A549 (cell line): ENCODE data around the gene CCDC40. TPM values are rescaled to one million over a fixed set of nuclear protein-coding genes. Genes with fewer than 3 reads are reported as not detected.
"Not testable (repeated sequence)": the region's sequence is repeated elsewhere in the genome, so short reads cannot be mapped to it uniquely, and the experiment has no call there.

Source experiments
- ATAC-seq, 2 experiments: fragments of 200-7000 bp in 1 of 2; fragments of >200 bp in 1 of 2; cut with Nextera tagmentation in 1 of 2; cut with Tn5 transposase in 1 of 2; 3 replicates each; pipeline versions ENCODE4 v1.8.0 to v1.9.1; 2018 to 2020; ENCODE audit warnings: mild to moderate bottlenecking in 1 of 2, moderate library complexity in 1 of 2
- CTCF ChIA-PET: fragments of 300-600 bp; sonication (Branson Sonifier 250); formaldehyde crosslinking; extraction: SDS; loops from one replicate; lab custom pipeline; 2021; ENCODE audit warnings: antibody characterized with exemption, inconsistent platforms; lab: Yijun Ruan, JAX
- POLR2A ChIA-PET: fragments of 350-600 bp; formaldehyde crosslinking; extraction: SDS; loops from one replicate; lab custom pipeline; 2021; ENCODE audit warnings: antibody characterized with exemption, inconsistent platforms; lab: Yijun Ruan, JAX
- DNase-seq, 2 experiments: peaks; one replicate each; pipeline versions ENCODE4 v3.0.0 to v3.0.0-alpha.2; 2011 to 2016; ENCODE audit warnings: low read depth in 1 of 2, low spot score in 1 of 2
- FAIRE-seq: peaks from 2 replicates; lab custom pipeline; 2011; peaks lifted over from hg19 to GRCh38; lab: Jason Lieb, UNC
- H3K27ac ChIP-seq, 2 experiments: fragments of >200 bp; sonication (Bioruptor Twin); formaldehyde crosslinking; 3 replicates each; pipeline ENCODE4 v1.5.1; 2016 to 2017
- H3K4me1 ChIP-seq: fragments of >200 bp; sonication (Bioruptor Twin); formaldehyde crosslinking; 3 replicates; pipeline ENCODE4 v1.6.1; 2016
- H3K4me2 ChIP-seq: fragments of >200 bp; sonication (Bioruptor Twin); formaldehyde crosslinking; 3 replicates; pipeline ENCODE4 v1.6.1; 2016
- H3K4me3 ChIP-seq: fragments of >200 bp; sonication (Bioruptor Twin); formaldehyde crosslinking; 3 replicates; pipeline ENCODE4 v1.5.1; 2016
- H3K9me3 ChIP-seq: fragments of >200 bp; sonication (Bioruptor Twin); formaldehyde crosslinking; 3 replicates; pipeline ENCODE4 v1.6.1; 2016
- CBX2 ChIP-seq: fragments of 200-600 bp; sonication (generic); IDR thresholded peaks from 2 replicates; pipeline ENCODE4 v1.6.1; 2016; ENCODE audit warnings: low read depth, mild to moderate bottlenecking, borderline replicate concordance
- CHD4 ChIP-seq: fragments of 200-600 bp; sonication (generic); IDR thresholded peaks from 2 replicates; pipeline ENCODE4 v1.6.1; 2016; ENCODE audit warnings: antibody characterized with exemption, mild to moderate bottlenecking, borderline replicate concordance
- FOSB ChIP-seq: fragments of 250-450 bp; sonication (Bioruptor Pico); IDR thresholded peaks from 2 replicates; pipeline ENCODE4 v1.5.0; 2020; ENCODE audit warnings: mild to moderate bottlenecking, moderate library complexity
- FOXS1 ChIP-seq: fragments of 250-450 bp; sonication (Bioruptor Pico); IDR thresholded peaks from 2 replicates; pipeline ENCODE4 v1.5.0; 2020; ENCODE audit warnings: mild to moderate bottlenecking, moderate library complexity
- HOXB13 ChIP-seq: fragments of 250-450 bp; sonication (Bioruptor Pico); IDR thresholded peaks from 2 replicates; pipeline ENCODE4 v1.5.0; 2020; ENCODE audit warnings: low read depth, mild to moderate bottlenecking, moderate library complexity
- HOXB5 ChIP-seq: fragments of 250-450 bp; sonication (Bioruptor Pico); IDR thresholded peaks from 2 replicates; pipeline ENCODE4 v1.5.0; 2020; ENCODE audit warnings: mild to moderate bottlenecking, moderate library complexity
- JUN ChIP-seq, 2 experiments: fragments of >200 bp; sonication (Bioruptor Twin); formaldehyde crosslinking; IDR thresholded peaks; 2 replicates in 1 of 2; 3 replicates in 1 of 2; pipeline ENCODE4 v1.6.1; 2016 to 2017
- KDM1A ChIP-seq: fragments of 200-600 bp; sonication (generic); IDR thresholded peaks from 2 replicates; pipeline ENCODE4 v1.6.1; 2016; ENCODE audit warnings: low read depth, mild to moderate bottlenecking
- MAFK ChIP-seq: fragments of 450-650 bp; IDR thresholded peaks from 2 replicates; pipeline ENCODE4 v1.6.1; 2014; ENCODE audit not compliant: partially characterized antibody
- MAX ChIP-seq: IDR thresholded peaks from 2 replicates; pipeline ENCODE4 v1.6.1; 2012
- POLR2A ChIP-seq: IDR thresholded peaks from 2 replicates; pipeline ENCODE4 v1.6.1; 2012; ENCODE audit warnings: mild to moderate bottlenecking, low read length
- RNF2 ChIP-seq: fragments of 200-600 bp; sonication (generic); IDR thresholded peaks from 2 replicates; pipeline ENCODE4 v1.6.1; 2016; ENCODE audit warnings: low read depth, mild to moderate bottlenecking, antibody characterized with exemption, moderate library complexity, borderline replicate concordance
- SMC3 ChIP-seq: fragments of >200 bp; sonication (Bioruptor Twin); formaldehyde crosslinking; IDR thresholded peaks from 3 replicates; pipeline ENCODE4 v1.6.1; 2018; ENCODE audit warnings: inconsistent platforms
- SREBF2 ChIP-seq: fragments of 450-650 bp; IDR thresholded peaks from 2 replicates; pipeline ENCODE4 v1.6.1; 2014; ENCODE audit warnings: mild to moderate bottlenecking, moderate library complexity
- USF2 ChIP-seq: fragments of 450-650 bp; IDR thresholded peaks from 2 replicates; pipeline ENCODE4 v1.6.1; 2014; ENCODE audit warnings: antibody characterized with exemption
- ZC3H11A ChIP-seq: fragments of 450-650 bp; IDR thresholded peaks from 2 replicates; pipeline ENCODE4 v1.6.1; 2014; ENCODE audit warnings: antibody characterized with exemption, mild to moderate bottlenecking
- ZSCAN20 ChIP-seq: fragments of 250-450 bp; sonication (Bioruptor Pico); IDR thresholded peaks from 2 replicates; pipeline ENCODE4 v1.8.0; 2022; ENCODE audit warnings: mild to moderate bottlenecking, moderate library complexity
- WGBS: methylation state at CpG from one replicate; pipeline ENCODE4 v1.1.6; 2017; ENCODE audit errors: missing lambda C conversion rate; 5-methylcytosine and 5-hydroxymethylcytosine counted together
- polyA plus RNA-seq, 4 experiments: library from polyadenylated mRNA; depleted of rRNA in 3 of 4; stranded (reverse); fragments of >200 nt; fragmentation: RNase III in 1 of 4; extraction: RNeasy Plus Mini Kit Qiagen cat#74134 plus additional on column Dnase treatment in 1 of 4; gene quantifications; 2 replicates in 3 of 4; 3 replicates in 1 of 4; pipeline ENCODE4 v1.2.3, GENCODE V29; 2011 to 2017
- TF ChIP-seq, protein P1 (sequence below): IDR thresholded peaks from 2 replicates; pipeline ENCODE4 v1.6.1; 2012; ENCODE audit warnings: low read depth, borderline replicate concordance
- TF ChIP-seq, protein P2 (sequence below): fragments of >200 bp; sonication (Bioruptor Twin); formaldehyde crosslinking; IDR thresholded peaks from 3 replicates; pipeline ENCODE4 v1.5.1; 2016

The CCDC40 gene
- polyA plus RNA-seq, 2 of the 4 experiments (the other 2 are of a cell fraction): 5.9 to 11.3 TPM

DNA sequence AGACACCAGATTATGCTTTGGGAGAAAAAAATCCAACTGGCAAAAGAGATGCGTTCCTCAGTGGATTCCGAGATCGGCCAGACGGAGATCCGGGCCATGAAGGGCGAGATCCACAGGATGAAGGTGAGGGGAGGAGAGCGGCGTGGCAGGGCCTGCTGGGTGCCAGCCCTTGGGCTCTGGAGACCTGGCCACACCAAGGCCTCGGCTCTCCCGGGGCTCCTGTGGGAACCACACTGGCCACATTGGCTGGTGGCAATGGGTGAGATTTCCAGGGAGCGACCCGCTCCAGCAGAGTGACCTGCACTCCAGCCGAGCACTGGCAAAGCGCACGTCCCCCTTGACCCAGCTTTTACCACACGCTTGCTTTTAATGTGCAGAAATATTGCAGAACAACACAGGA, 53.3 kb downstream of the CCDC40 start:
- no peaks in the 10 kb centered on the region for H3K9me3 ChIP-seq
- WGBS: 79% methylated on average over 16 of the region's 16 CpGs
- no peaks in the 10 kb centered on the region for H3K4me1 ChIP-seq
- H3K4me2 ChIP-seq: no peak overlapping the region
- DNase-seq (no peak), FAIRE-seq (no peak), ATAC-seq (no peak)
- no peak overlapping the region for H3K27ac ChIP-seq
- ChIA-PET CTCF (interaction anchor here (1.6 to 15.4 kb wide), 3 partner anchors 11 to 81 kb away, joined by 4 to 176 read pairs (median 12); partner anchors contain the start of gene GAA), POLR2A (no interaction called here)
- H3K4me3 ChIP-seq: no peak overlapping the region
- no peak for TF ChIP-seq ZSCAN20 (CRISPR knock-in tag)
- TF ChIP-seq HOXB5 (CRISPR knock-in tag): no peak
- no peak for TF ChIP-seq HOXB13 (CRISPR knock-in tag)

GRCh38 chr17:80090164-80090563, 53.7 kb downstream of the CCDC40 start:
- ATAC-seq, H3K4me2 ChIP-seq, DNase-seq, FAIRE-seq, H3K27ac ChIP-seq, H3K4me3 ChIP-seq, POLR2A ChIA-PET, H3K9me3 ChIP-seq, H3K4me1 ChIP-seq: not testable (repeated sequence)
- CTCF ChIA-PET: interaction anchor here (3.8 to 15.4 kb wide), 3 partner anchors 7 to 81 kb away, joined by 12 to 176 read pairs (median 63); partner anchors contain the start of gene GAA
- 85% methylated on average over 44 of the region's 44 CpGs for WGBS

- TF ChIP-seq SREBF2 (no peak), CHD4 (no peak), FOXS1 (CRISPR knock-in tag) (no peak), RNF2 (no peak)
- no peak overlapping the region for H3K27ac ChIP-seq
- no peak for ATAC-seq
- no peaks in the 10 kb centered on the region for H3K9me3 ChIP-seq
- 71% methylated on average over 4 of the region's 4 CpGs for WGBS
- FAIRE-seq: no peak
- ChIA-PET CTCF (interaction anchor here (0.6 to 15.4 kb wide), 7 partner anchors 8 to 161 kb away, joined by 3 to 176 read pairs (median 8); partner anchors contain the start of gene GAA), POLR2A (interaction anchor here (0.6 kb wide), 1 partner anchor 205 kb away, joined by 3 read pairs; no protein-coding TSS in a partner anchor)
- no peak overlapping the region for H3K4me2 ChIP-seq
- H3K4me1 ChIP-seq: no peaks in the 10 kb centered on the region
- no peak for DNase-seq
- no peak overlapping the region for H3K4me3 ChIP-seq
These were observed 54.9 kb downstream of the CCDC40 start for GRCh38 chr17:80091376-80091775.

DNA sequence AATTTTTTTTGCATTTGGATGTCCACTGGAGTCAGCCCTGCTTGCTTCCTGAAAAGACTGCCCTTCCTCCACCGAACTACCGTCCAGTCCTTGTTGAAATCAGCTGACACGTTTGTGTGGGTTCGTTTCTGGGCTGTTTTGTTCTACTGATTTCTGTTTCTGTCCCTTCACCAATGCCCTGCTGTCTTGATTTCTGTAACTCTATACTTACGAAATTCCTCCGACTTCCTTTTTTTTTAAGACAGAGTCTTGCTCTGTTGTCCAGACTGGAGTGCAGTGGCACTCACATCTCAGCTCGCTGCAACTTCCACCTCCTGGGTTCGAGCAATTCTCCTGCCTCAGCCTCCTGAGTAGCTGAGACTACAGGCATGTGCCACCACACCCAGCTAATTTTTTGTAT, 56.5 kb downstream of the CCDC40 start:
- DNase-seq: no peak
- no peak for ATAC-seq
- Histone ChIP-seq H3K9me3 (no peaks in the 10 kb centered on the region), H3K27ac (no peak overlapping the region), H3K4me3 (no peak overlapping the region), H3K4me2 (no peak overlapping the region), H3K4me1 (no peaks in the 10 kb centered on the region)
- CTCF ChIA-PET: interaction anchor here (1.0 to 15.4 kb wide), 6 partner anchors 8 to 159 kb away, joined by 3 to 176 read pairs (median 6); partner anchors contain the start of gene GAA
- TF ChIP-seq, protein P1, sequence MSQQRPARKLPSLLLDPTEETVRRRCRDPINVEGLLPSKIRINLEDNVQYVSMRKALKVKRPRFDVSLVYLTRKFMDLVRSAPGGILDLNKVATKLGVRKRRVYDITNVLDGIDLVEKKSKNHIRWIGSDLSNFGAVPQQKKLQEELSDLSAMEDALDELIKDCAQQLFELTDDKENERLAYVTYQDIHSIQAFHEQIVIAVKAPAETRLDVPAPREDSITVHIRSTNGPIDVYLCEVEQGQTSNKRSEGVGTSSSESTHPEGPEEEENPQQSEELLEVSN: no peak
- TF ChIP-seq MAFK (no peak), USF2 (no peak), KDM1A (no peak), SMC3 (no peak), CBX2 (no peak), FOSB (CRISPR knock-in tag) (no peak), POLR2A (no peak), FOXS1 (CRISPR knock-in tag) (no peak), MAX (no peak), JUN (IDR thresholded peaks at IDR 0.05) (no peak), ZC3H11A (no peak)
- TF ChIP-seq, protein P2, sequence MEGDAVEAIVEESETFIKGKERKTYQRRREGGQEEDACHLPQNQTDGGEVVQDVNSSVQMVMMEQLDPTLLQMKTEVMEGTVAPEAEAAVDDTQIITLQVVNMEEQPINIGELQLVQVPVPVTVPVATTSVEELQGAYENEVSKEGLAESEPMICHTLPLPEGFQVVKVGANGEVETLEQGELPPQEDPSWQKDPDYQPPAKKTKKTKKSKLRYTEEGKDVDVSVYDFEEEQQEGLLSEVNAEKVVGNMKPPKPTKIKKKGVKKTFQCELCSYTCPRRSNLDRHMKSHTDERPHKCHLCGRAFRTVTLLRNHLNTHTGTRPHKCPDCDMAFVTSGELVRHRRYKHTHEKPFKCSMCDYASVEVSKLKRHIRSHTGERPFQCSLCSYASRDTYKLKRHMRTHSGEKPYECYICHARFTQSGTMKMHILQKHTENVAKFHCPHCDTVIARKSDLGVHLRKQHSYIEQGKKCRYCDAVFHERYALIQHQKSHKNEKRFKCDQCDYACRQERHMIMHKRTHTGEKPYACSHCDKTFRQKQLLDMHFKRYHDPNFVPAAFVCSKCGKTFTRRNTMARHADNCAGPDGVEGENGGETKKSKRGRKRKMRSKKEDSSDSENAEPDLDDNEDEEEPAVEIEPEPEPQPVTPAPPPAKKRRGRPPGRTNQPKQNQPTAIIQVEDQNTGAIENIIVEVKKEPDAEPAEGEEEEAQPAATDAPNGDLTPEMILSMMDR: no peak
- WGBS: 75% methylated on average over 8 of the region's 8 CpGs
- POLR2A ChIA-PET: no interaction called here
- FAIRE-seq: no peak
